Osteocyte (in vitro differentiated cells): ENCODE results near the gene GDPD2. TPM values are rescaled to one million over a fixed set of nuclear protein-coding genes. Genes with fewer than 3 reads are reported as not detected.

Source experiments
- DNase-seq: peaks from one replicate; pipeline ENCODE4 v3.0.0; 2021; ENCODE audit warnings: mixed read lengths; ENCODE audit not compliant: unreplicated experiment; ENCODE audit errors: extremely low spot score
- H3K27ac Mint-ChIP-seq: one replicate; pipeline ENCODE4 v1.8.0; 2021; ENCODE audit warnings: mild to moderate bottlenecking, mixed read lengths; ENCODE audit not compliant: unreplicated experiment
- H3K27me3 Mint-ChIP-seq: one replicate; pipeline ENCODE4 v1.8.0; 2021; ENCODE audit warnings: mixed read lengths; ENCODE audit not compliant: unreplicated experiment
- H3K36me3 Mint-ChIP-seq: one replicate; pipeline ENCODE4 v1.8.0; 2021; ENCODE audit warnings: mixed read lengths; ENCODE audit not compliant: unreplicated experiment
- H3K4me1 Mint-ChIP-seq: one replicate; pipeline ENCODE4 v1.8.0; 2021; ENCODE audit warnings: mixed read lengths; ENCODE audit not compliant: unreplicated experiment
- H3K4me3 Mint-ChIP-seq: one replicate; pipeline ENCODE4 v1.8.0; 2021; ENCODE audit warnings: mild to moderate bottlenecking, moderate library complexity, mixed read lengths; ENCODE audit not compliant: unreplicated experiment
- H3K9me3 Mint-ChIP-seq: one replicate; pipeline ENCODE4 v1.8.0; 2021; ENCODE audit warnings: mixed read lengths; ENCODE audit not compliant: unreplicated experiment
- total RNA-seq: library from RNA; stranded (reverse); gene quantifications from 2 replicates; pipeline ENCODE4 v1.2.1, GENCODE V29; 2021
- TF ChIP-seq, protein P1 (sequence below): fragments of 200-600 bp; sonication (generic); IDR thresholded peaks from 2 replicates; pipeline ENCODE4 v1.5.0; 2021; ENCODE audit warnings: antibody characterized with exemption, mild to moderate bottlenecking, moderate library complexity

Gene GDPD2
- total RNA-seq, 1 donor from 2014 or later, result not detected

DNA sequence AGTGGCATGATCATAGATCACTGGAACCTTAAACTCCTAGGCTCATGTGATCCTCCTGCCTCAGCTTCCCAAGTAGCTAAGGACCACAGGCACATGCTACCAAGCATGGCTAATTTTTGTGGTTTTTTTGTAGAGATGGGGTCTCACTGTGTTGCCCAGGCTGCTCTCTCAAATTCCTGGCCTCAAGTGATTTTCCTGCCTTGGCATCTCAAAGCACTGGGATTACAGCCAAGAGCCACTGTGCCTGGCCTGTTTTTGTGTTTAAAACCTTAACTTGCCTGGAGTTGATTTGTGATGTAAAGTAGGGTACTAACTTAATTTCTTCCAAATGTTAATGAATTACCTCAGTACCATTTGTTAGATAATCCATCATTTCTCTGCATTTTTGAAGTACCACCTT is 43.9 kb downstream of the GDPD2 start:
- peaks cover 4% of the 10 kb centered on the region for H3K36me3 Mint-ChIP-seq
- no peak overlapping the region for H3K4me3 Mint-ChIP-seq
- DNase-seq, result no peak
- TF ChIP-seq, protein P1, sequence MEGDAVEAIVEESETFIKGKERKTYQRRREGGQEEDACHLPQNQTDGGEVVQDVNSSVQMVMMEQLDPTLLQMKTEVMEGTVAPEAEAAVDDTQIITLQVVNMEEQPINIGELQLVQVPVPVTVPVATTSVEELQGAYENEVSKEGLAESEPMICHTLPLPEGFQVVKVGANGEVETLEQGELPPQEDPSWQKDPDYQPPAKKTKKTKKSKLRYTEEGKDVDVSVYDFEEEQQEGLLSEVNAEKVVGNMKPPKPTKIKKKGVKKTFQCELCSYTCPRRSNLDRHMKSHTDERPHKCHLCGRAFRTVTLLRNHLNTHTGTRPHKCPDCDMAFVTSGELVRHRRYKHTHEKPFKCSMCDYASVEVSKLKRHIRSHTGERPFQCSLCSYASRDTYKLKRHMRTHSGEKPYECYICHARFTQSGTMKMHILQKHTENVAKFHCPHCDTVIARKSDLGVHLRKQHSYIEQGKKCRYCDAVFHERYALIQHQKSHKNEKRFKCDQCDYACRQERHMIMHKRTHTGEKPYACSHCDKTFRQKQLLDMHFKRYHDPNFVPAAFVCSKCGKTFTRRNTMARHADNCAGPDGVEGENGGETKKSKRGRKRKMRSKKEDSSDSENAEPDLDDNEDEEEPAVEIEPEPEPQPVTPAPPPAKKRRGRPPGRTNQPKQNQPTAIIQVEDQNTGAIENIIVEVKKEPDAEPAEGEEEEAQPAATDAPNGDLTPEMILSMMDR, result no peak
- no peaks in the 10 kb centered on the region for H3K27me3 Mint-ChIP-seq
- H3K27ac Mint-ChIP-seq, result no peak overlapping the region
- peaks cover 10% of the 10 kb centered on the region for H3K9me3 Mint-ChIP-seq
- no peaks in the 10 kb centered on the region for H3K4me1 Mint-ChIP-seq

DNA sequence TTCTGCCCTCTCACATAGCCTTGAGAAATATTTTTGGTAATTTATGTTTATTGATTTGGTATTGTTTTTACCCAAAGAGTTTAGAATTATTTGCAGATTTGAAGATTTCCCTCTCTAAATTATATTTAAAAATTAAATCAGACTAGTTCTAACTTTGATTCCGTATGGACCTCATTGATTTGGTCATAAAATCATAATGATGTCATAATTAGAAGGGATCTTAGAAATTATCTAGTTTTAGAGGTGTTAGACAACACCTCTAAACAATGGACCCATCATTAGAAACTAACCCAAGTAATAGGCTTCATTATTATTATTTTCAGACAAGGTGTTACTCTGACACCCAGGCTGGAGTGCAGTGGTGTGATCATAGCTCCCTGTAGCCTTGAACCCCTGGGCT is 45.6 kb downstream of the GDPD2 start:
- H3K4me3 Mint-ChIP-seq, result no peak overlapping the region
- peaks cover 10% of the 10 kb centered on the region for H3K9me3 Mint-ChIP-seq
- peaks cover 7% of the 10 kb centered on the region for H3K36me3 Mint-ChIP-seq
- no peaks in the 10 kb centered on the region for H3K4me1 Mint-ChIP-seq
- TF ChIP-seq, protein P1, result no peak
- no peaks in the 10 kb centered on the region for H3K27me3 Mint-ChIP-seq
- no peak overlapping the region for H3K27ac Mint-ChIP-seq
- no peak for DNase-seq

DNA sequence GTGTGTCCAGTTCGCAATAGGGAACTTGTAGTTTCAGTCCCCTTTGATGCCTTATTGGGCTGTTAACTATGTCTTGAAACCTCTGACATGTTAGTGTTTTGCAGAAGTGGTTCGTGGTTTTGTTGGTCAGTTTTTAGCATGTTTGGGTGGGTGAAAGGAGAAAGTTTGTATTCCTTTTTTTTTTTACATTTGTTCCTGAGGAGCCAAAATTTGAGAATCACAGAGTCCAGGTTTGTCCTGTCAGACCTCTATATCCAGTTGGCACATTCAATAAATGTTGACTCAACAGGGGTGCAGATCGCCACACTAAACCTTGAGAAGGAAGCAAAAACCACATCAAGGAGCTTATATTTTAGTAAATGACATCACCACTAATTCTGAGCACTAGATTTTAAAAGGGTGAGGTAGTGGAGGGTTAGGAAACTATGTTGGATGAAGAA is 47.8 kb downstream of the GDPD2 start:
- Mint-ChIP-seq H3K4me1 (no peaks in the 10 kb centered on the region), H3K27ac (no peak overlapping the region), H3K36me3 (peaks cover 7% of the 10 kb centered on the region), H3K27me3 (no peaks in the 10 kb centered on the region), H3K4me3 (no peak overlapping the region), H3K9me3 (peaks cover 10% of the 10 kb centered on the region)
- no peak for DNase-seq
- TF ChIP-seq, protein P1, result no peak

DNA sequence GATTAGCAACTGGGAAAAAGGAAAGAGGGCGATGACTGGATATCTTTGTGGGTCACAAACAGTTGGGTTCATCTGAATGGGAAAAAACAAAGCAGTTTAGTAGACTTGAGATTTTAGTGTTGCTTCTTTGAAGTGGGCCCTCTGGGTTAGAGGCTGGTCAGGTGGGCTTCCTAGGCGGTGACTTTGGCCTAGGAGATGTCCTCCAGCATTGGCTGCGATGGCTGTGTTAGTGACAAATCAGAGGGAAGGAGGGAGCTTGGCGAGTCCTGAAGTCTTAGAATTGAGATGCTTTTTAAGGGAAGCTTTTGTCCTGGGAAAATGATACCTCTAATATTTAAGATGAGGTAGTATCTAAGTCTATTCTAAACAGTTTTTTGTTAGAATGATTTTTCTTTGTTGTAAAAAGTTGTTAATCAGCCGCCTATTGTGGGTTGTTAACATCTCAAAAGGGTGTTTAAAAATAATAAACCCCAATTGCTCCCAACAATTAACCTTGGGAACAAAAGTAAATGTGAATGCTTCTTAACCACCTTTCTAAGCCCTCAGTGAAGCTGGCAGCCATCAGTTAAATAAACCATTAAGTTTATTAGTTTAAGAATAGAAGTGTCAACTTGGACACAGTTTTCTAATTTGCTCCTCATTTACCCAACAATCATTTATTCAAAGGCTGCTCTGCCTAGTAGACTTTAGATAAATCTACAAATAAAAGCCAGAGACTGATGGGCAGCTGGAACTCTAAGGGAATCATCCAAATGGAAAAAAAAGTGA is 53.2 kb downstream of the GDPD2 start:
- DNase-seq, result no peak
- Mint-ChIP-seq H3K4me3 (no peak overlapping the region), H3K27me3 (no peaks in the 10 kb centered on the region), H3K27ac (peak overlapping the region; percentile 90), H3K36me3 (peaks cover 5% of the 10 kb centered on the region), H3K9me3 (peaks cover 4% of the 10 kb centered on the region), H3K4me1 (peaks cover 43% of the 10 kb centered on the region)
- TF ChIP-seq, protein P1, result no peak

DNA sequence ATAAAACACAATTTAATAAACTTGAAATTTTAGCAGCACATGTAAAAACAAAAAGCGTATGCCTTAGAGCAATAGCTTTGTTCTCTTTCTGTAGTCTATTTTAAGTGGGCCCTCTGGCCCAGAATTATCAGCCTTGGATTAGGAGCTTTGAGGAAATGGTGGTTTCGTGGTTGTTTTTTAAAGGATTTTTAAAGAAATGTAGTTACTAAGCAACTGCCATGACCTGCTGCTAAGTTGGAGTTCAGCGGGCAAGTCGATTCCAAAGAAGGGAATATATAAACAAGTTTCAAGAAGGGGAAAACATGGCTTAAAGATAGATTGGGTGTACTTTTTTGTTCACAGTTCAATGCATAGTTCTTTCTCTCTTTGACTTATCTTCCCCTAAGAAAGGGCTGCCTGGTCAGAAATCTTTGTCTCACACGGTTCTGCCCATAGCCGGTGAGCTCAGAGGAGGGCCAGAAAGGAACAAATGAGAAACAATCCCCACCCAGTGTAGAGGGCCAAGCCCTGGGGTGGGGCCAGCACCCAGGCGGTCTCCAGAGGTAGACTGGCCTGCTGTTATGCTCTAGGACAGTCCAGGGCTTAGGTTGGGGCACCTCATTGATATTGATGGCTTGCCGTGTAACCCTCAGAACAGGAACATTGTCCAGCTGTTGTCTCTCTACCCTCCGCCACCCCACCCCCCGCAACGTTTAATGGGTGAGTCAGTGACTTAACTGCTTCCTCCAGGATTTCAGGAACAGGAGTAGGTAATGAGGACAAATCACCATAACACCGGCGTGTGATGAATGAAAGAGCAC is 54.0 kb downstream of the GDPD2 start:
- H3K27me3 Mint-ChIP-seq, result no peaks in the 10 kb centered on the region
- peaks cover 4% of the 10 kb centered on the region for H3K9me3 Mint-ChIP-seq
- TF ChIP-seq, protein P1, result no peak
- peaks cover 3% of the 10 kb centered on the region for H3K36me3 Mint-ChIP-seq
- DNase-seq, result no peak
- H3K4me3 Mint-ChIP-seq, result no peak overlapping the region
- H3K4me1 Mint-ChIP-seq, result peaks cover 43% of the 10 kb centered on the region
- H3K27ac Mint-ChIP-seq, result peak overlapping the region; percentile 90
